ENCODE measurements around the gene DCP2. TPM values are rescaled to one million over a fixed set of nuclear protein-coding genes. Genes with fewer than 3 reads are reported as not detected.

Gene DCP2
- total RNA-seq, 2 experiments from 2014 or later, result 88.9 to 91.0 TPM

DNA sequence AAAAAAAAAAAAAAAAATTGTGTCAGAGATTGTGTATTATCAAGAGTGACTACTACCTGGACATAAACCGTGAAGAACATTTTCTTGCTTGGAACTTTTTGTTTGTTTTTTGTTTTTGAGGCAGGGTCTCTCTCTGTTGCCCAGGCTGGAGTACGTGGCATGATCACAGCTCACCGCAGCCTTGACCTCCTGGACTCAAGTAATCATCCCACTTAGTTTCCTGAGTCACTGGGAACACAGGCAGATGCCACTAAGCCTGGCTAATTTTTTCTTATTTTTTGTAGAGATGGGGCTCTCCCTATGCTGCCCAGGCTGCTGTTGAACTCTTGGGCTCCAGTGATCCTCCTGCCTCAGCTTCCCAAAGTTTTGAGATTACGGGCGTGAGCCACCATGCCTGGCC is 25.8 kb downstream of the DCP2 start:
- CTCF ChIA-PET, result no interaction called here
- H3K27ac Mint-ChIP-seq, result no peak overlapping the region

GRCh38 chr5:113003763-113004162 is 27.2 kb downstream of the DCP2 start:
- intact Hi-C loops (cut with micrococcal nuclease), result no loop called here
- ChIA-PET POLR2A (interaction anchor here (0.6 kb wide), 1 partner anchor 14 kb away, joined by 3 read pairs; no protein-coding TSS in a partner anchor), CTCF (interaction anchor here (1.1 kb wide), 1 partner anchor 70 kb away, joined by 3 read pairs; no protein-coding TSS in a partner anchor)
- DNase-seq (no peak), ATAC-seq (no peak)
- Mint-ChIP-seq H3K27me3 (no peaks in the 10 kb centered on the region), H3K9me3 (no peaks in the 10 kb centered on the region), H3K36me3 (ENCODE audit: low read depth) (peaks cover 33% of the 10 kb centered on the region), H3K4me3 (no peak overlapping the region), H3K4me1 (ENCODE audit: low read depth) (peaks cover 11% of the 10 kb centered on the region), H3K27ac (no peak overlapping the region)
- TF ChIP-seq, protein P1, sequence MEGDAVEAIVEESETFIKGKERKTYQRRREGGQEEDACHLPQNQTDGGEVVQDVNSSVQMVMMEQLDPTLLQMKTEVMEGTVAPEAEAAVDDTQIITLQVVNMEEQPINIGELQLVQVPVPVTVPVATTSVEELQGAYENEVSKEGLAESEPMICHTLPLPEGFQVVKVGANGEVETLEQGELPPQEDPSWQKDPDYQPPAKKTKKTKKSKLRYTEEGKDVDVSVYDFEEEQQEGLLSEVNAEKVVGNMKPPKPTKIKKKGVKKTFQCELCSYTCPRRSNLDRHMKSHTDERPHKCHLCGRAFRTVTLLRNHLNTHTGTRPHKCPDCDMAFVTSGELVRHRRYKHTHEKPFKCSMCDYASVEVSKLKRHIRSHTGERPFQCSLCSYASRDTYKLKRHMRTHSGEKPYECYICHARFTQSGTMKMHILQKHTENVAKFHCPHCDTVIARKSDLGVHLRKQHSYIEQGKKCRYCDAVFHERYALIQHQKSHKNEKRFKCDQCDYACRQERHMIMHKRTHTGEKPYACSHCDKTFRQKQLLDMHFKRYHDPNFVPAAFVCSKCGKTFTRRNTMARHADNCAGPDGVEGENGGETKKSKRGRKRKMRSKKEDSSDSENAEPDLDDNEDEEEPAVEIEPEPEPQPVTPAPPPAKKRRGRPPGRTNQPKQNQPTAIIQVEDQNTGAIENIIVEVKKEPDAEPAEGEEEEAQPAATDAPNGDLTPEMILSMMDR (IDR thresholded peaks at IDR 0.05), result no peak

More for the DNA sequence above, 25.8 kb downstream of the DCP2 start:
- TF ChIP-seq, protein P1 (IDR thresholded peaks at IDR 0.05), result no peak
- POLR2A ChIA-PET, result no interaction called here
- intact Hi-C loops (cut with micrococcal nuclease), result no loop called here
- no peaks in the 10 kb centered on the region for H3K9me3 Mint-ChIP-seq
- H3K4me1 Mint-ChIP-seq (ENCODE audit: low read depth), result peaks cover 13% of the 10 kb centered on the region
- no peak overlapping the region for H3K4me3 Mint-ChIP-seq
- DNase-seq (no peak), ATAC-seq (no peak)
- H3K27me3 Mint-ChIP-seq, result no peaks in the 10 kb centered on the region
- peaks cover 31% of the 10 kb centered on the region for H3K36me3 Mint-ChIP-seq (ENCODE audit: low read depth)

DNA sequence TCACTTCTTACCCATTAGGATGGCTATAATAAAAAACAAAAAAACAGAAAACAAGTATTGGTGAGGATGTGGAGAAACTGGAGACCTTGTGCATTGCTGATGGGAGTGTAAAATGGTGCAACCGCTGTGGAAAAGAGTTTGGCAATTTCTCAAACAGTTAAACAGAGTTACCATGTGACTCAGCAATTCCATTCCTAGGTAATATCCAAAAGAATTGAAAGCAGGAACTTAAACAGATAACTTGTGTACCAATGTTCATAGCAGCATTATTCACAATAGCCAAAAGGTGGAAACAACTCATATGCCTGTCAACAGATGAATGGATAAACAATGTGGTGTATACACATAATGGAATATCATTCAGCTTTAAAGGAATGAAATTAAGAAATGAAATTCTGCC is 28.9 kb downstream of the DCP2 start:
- CTCF ChIA-PET, result interaction anchor here (4.0 kb wide), 1 partner anchor 10 kb away, joined by 36 read pairs; no protein-coding TSS in a partner anchor
- Mint-ChIP-seq H3K9me3 (no peaks in the 10 kb centered on the region), H3K27me3 (no peaks in the 10 kb centered on the region), H3K4me3 (no peak overlapping the region), H3K36me3 (ENCODE audit: low read depth) (peaks cover 35% of the 10 kb centered on the region), H3K4me1 (ENCODE audit: low read depth) (peaks cover 9% of the 10 kb centered on the region), H3K27ac (no peak overlapping the region)
- POLR2A ChIA-PET, result no interaction called here
- DNase-seq (no peak), ATAC-seq (no peak)
- TF ChIP-seq, protein P1 (IDR thresholded peaks at IDR 0.05), result no peak
- intact Hi-C loops (cut with micrococcal nuclease), result no loop called here

- Mint-ChIP-seq H3K4me3 (no peak overlapping the region), H3K27me3 (no peaks in the 10 kb centered on the region), H3K36me3 (ENCODE audit: low read depth) (peaks cover 58% of the 10 kb centered on the region), H3K27ac (no peak overlapping the region), H3K9me3 (no peaks in the 10 kb centered on the region), H3K4me1 (ENCODE audit: low read depth) (peaks cover 57% of the 10 kb centered on the region)
- ATAC-seq, result no peak
- ChIA-PET POLR2A (interaction anchor here (0.6 kb wide), 1 partner anchor 177 kb away, joined by 3 read pairs; no protein-coding TSS in a partner anchor), CTCF (interaction anchor here (8.0 kb wide), 1 partner anchor 22 kb away, joined by 50 read pairs; no protein-coding TSS in a partner anchor)
- TF ChIP-seq, protein P1 (IDR thresholded peaks at IDR 0.05), result no peak
- intact Hi-C loops (cut with micrococcal nuclease), result loop anchor here (10.0 kb wide), 1 partner anchor 497 kb away; the partner anchor contains the start of gene YTHDC2
- DNase-seq, result no peak
Observed at GRCh38 chr5:113017881-113018635, 41.5 kb downstream of the DCP2 start.
